ENCODE results near the gene TMC7. TPM values are rescaled to one million over a fixed set of nuclear protein-coding genes. Genes with fewer than 3 reads are reported as not detected.

Gene TMC7
- total RNA-seq, 2 experiments from 2014 or later = not detected

DNA sequence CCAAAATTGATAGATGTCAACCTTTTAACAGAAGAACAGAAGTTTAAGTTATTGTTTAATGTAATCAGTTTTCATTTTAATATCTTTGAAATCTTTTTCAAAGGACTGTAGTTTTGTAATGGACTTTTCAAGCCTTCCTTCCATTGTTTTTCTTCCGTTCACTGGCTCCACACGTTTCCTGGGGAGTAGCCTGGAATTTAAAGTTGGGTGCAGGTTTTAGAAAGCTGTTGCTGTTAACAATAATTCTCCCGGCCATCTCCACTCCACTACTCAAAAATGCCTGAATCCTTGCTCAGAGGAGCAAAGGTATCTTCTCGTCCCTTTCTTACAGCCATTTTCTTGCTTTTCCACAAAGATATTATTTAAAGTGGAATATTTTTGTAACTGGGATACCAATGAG is 79.0 kb downstream of the TMC7 start:
- CTCF ChIA-PET = interaction anchor here (1.2 kb wide), 1 partner anchor 500 kb away, joined by 3 read pairs; no protein-coding TSS in a partner anchor
- intact Hi-C loops (cut with micrococcal nuclease) = loop anchor here (10.0 kb wide), 1 partner anchor 1672 kb away; no protein-coding TSS in a partner anchor
- Mint-ChIP-seq H3K4me1 (ENCODE audit: low read depth) (peaks cover 6% of the 10 kb centered on the region), H3K36me3 (ENCODE audit: low read depth) (no peaks in the 10 kb centered on the region), H3K9me3 (no peaks in the 10 kb centered on the region), H3K4me3 (no peak overlapping the region), H3K27ac (no peak overlapping the region), H3K27me3 (ENCODE audit: low read depth) (no peaks in the 10 kb centered on the region)
- DNase-seq = no peak

DNA sequence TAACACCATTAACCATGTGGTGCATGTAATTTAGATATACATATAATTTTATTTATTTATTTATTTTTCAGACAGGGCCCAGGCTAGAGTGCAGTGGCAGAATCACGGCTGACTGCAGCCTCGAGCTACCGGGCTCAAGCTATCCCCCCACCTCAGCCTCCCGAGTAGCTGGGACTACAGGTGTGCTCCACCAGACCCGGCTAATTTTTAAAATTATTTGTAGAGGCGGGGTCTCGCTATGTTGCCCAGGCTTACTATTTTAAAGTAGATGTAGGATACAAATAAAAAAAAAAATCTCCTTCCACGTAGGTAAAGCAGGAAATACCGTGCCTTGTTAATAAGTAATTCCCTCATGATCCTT is 83.2 kb downstream of the TMC7 start:
- intact Hi-C loops (cut with micrococcal nuclease) = loop anchor here (1.0 to 10.0 kb wide), 7 partner anchors 141 to 1668 kb away; partner anchors contain the start of genes ARL6IP1, CCP110, IQCK and KNOP1
- Mint-ChIP-seq H3K27me3 (ENCODE audit: low read depth) (no peaks in the 10 kb centered on the region), H3K9me3 (no peaks in the 10 kb centered on the region), H3K4me3 (peak overlapping the region; percentile 89), H3K27ac (peak overlapping the region; percentile 92), H3K36me3 (ENCODE audit: low read depth) (peaks cover 2% of the 10 kb centered on the region), H3K4me1 (ENCODE audit: low read depth) (peaks cover 8% of the 10 kb centered on the region)
- DNase-seq = no peak
- CTCF ChIA-PET = interaction anchor here (1.8 kb wide), 1 partner anchor 19 kb away, joined by 9 read pairs; no protein-coding TSS in a partner anchor

DNA sequence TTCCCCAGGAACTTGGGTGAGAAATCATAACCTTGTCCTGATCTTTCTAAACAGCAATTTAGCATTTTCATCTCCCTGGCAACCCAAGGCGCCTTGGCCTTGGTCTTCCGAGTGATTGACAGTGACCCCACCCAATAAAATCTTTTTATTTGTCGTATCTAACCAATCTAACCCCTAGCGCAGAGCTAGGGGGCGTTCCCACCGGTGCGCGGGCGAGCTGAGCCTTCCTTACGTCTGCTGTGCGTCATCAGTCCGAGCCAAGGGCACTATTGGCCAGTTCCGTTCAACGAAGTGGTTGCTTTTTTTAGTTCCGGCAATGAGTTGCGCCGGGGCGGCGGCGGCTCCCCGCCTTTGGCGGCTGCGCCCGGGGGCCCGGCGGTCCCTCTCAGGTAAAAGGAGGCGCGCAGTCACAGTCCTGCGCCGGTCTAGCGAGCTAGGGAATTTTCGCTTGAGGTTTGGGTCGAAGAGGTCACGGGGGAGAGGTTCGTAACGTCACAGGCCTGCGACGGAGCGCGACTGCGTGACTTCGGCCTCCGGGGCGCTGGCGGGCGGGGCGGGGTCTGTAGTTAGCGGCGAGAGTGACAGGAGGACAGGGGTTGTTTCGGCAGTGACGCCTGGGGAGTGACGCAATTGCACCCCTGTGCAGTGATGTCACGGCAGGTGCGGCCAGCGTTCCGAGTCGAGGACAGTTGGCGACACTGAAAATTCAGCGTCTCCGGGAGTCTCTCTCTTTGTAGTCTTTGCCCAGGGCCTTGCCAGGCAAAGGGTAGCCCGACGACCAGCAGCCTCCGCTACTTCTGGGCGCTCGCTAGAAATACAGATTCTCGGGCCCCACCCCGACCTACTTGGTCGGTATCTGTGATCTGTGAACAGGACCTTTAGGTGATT is 83.9 kb downstream of the TMC7 start, which contains the start of gene COQ7:
TSS of gene COQ7 (plus strand) at position 266 of the 888 bp plus-strand sequence. CDS start at position 317, 51 bp downstream.
- peaks cover 2% of the 10 kb centered on the region for H3K36me3 Mint-ChIP-seq (ENCODE audit: low read depth)
- intact Hi-C loops (cut with micrococcal nuclease) = loop anchor here (1.0 to 10.0 kb wide), 7 partner anchors 141 to 1667 kb away; partner anchors contain the start of genes ARL6IP1, CCP110, IQCK and KNOP1
- CTCF ChIA-PET = interaction anchor here (1.8 kb wide), 1 partner anchor 18 kb away, joined by 9 read pairs; no protein-coding TSS in a partner anchor
- peak within 1 kb of the TSS; percentile 92 for H3K27ac Mint-ChIP-seq
- no peaks in the 10 kb centered on the region for H3K9me3 Mint-ChIP-seq
- peak; percentile 99 for DNase-seq
- H3K4me1 Mint-ChIP-seq (ENCODE audit: low read depth) = peaks cover 8% of the 10 kb centered on the region
- H3K4me3 Mint-ChIP-seq = peak within 1 kb of the TSS; percentile 89
- no peaks in the 10 kb centered on the region for H3K27me3 Mint-ChIP-seq (ENCODE audit: low read depth)

DNA sequence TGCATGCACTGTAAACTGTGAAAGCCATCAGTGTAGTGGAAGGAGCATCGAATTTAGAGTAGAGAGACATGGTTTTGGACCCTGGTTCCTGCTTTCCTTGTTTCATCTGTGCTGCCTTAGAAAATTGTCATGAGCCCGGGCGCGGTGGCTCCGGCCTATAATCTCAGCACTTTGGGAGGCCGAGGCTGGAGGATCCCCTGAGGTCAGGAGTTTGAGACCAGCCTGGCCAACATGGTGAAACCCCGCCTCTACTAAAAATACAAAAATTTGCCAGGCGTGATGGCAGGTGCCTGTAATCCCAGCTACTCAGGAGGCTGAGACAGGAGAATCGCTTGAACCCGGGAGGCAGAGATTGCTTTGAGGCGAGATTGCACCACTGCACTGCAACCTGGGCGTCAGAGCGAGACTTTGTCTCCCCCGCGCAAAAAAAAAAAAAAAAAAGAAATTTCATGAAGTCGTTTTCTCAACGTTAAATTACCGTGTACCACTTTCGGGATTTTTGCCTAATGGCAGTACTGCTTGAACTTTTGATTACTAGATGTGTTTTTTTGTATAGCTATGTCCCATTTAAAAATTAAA is 84.6 kb downstream of the TMC7 start:
- peak overlapping the region; percentile 89 for H3K4me3 Mint-ChIP-seq
- peak overlapping the region; percentile 92 for H3K27ac Mint-ChIP-seq
- CTCF ChIA-PET = interaction anchor here (0.6 to 1.8 kb wide), 4 partner anchors 9 to 266 kb away, joined by 3 to 9 read pairs (median 4); no protein-coding TSS in a partner anchor
- H3K27me3 Mint-ChIP-seq (ENCODE audit: low read depth) = no peaks in the 10 kb centered on the region
- peaks cover 2% of the 10 kb centered on the region for H3K36me3 Mint-ChIP-seq (ENCODE audit: low read depth)
- H3K4me1 Mint-ChIP-seq (ENCODE audit: low read depth) = peaks cover 8% of the 10 kb centered on the region
- no peaks in the 10 kb centered on the region for H3K9me3 Mint-ChIP-seq
- intact Hi-C loops (cut with micrococcal nuclease) = loop anchor here (10.0 kb wide), 1 partner anchor 1666 kb away; no protein-coding TSS in a partner anchor
- no peak for DNase-seq

DNA sequence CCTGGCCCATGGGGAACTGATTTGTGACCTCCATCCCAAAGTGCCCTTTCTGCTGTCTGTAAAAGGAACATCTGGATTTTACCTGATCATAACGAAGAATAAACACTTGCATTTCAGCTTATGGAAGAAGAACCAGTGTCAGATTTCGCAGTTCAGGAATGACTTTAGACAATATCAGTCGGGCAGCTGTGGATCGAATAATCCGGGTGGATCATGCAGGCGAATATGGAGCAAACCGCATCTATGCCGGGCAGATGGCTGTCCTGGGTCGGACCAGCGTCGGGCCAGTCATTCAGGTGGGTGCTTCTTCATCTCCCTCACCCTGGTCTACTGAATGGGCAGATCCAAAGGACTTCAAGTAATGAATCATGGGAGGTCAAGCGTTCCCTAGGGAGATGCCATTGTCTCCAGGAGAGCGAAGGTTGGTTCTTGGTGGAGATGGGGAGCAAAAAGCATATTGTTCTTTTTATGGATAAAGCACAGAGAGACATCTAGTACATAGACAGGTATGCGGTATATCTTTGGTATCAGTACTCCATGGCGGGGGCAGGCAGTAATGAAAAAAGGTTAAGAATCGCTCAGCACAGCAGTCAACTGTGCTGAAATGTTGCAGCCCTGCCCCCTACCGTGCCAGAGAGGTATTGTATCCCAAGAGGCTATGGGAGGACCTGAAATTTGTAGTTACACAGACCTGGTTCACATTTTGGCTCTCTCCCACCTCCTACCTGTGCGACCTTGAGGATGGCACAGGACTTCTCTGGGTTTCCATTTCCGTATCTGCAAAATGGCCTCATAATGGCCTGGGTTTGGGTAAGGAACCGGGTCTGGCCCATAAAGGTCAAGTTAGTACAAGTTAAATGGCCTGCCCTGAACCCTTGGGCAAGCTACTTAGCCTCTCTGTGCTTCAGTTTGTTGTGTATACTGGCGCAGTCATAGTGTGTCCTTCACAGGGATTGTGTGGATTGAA is 88.4 kb downstream of the TMC7 start:
- peak; percentile 74 for DNase-seq
- H3K4me3 Mint-ChIP-seq = no peak overlapping the region
- CTCF ChIA-PET = interaction anchor here (0.8 to 2.1 kb wide), 3 partner anchors 13 to 89 kb away, joined by 3 to 14 read pairs (median 4); no protein-coding TSS in a partner anchor
- peaks cover 5% of the 10 kb centered on the region for H3K4me1 Mint-ChIP-seq (ENCODE audit: low read depth)
- H3K27me3 Mint-ChIP-seq (ENCODE audit: low read depth) = no peaks in the 10 kb centered on the region
- intact Hi-C loops (cut with micrococcal nuclease) = loop anchor here (1.0 kb wide), 1 partner anchor 89 kb away; the partner anchor contains the start of gene TMC7
- H3K9me3 Mint-ChIP-seq = no peaks in the 10 kb centered on the region
- peaks cover 10% of the 10 kb centered on the region for H3K36me3 Mint-ChIP-seq (ENCODE audit: low read depth)
- no peak overlapping the region for H3K27ac Mint-ChIP-seq

DNA sequence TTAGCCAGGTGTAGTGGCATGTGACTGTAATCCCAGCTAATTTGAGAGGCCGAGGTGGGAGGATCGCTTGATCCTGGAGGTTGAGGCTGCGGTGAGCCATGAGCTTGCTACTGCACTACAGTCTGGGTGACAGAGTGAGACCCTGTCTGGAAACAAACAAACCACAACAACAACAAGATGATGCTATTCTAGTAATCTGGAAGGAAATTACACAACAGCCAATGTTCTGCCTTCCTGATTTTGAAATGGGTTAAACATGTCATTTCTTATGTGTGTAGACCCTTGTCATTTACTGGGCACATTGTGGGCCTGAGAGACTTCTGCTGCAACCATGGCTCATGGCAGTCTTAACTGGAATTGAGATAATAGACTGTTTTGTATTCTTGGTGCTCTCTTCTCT is 89.6 kb downstream of the TMC7 start:
- Mint-ChIP-seq H3K4me1 (ENCODE audit: low read depth) (peaks cover 2% of the 10 kb centered on the region), H3K27me3 (ENCODE audit: low read depth) (no peaks in the 10 kb centered on the region), H3K27ac (no peak overlapping the region), H3K4me3 (no peak overlapping the region), H3K9me3 (no peaks in the 10 kb centered on the region), H3K36me3 (ENCODE audit: low read depth) (peaks cover 13% of the 10 kb centered on the region)
- intact Hi-C loops (cut with micrococcal nuclease) = no loop called here
- no peak for DNase-seq
- CTCF ChIA-PET = interaction anchor here (0.8 to 2.1 kb wide), 3 partner anchors 13 to 90 kb away, joined by 3 to 14 read pairs (median 4); no protein-coding TSS in a partner anchor

DNA sequence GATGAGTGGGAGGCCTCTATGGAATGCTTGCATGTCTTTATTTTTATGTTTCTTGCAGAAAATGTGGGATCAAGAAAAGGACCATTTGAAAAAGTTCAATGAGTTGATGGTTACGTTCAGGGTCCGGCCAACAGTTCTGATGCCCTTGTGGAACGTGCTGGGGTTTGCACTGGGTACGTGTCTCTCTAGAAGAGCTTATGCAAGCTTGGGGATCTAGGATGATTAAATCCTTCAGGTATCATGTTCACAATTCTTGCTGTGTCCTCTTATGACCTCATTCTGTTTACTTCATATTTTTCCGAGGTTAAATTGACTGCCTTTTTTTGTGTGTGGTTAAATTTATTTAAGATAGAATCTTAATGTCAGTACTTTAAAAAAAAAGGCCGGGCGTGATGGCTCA is 90.1 kb downstream of the TMC7 start:
- DNase-seq = no peak
- no peak overlapping the region for H3K4me3 Mint-ChIP-seq
- intact Hi-C loops (cut with micrococcal nuclease) = no loop called here
- H3K4me1 Mint-ChIP-seq (ENCODE audit: low read depth) = peaks cover under 1% of the 10 kb centered on the region
- H3K27ac Mint-ChIP-seq = no peak overlapping the region
- H3K27me3 Mint-ChIP-seq (ENCODE audit: low read depth) = no peaks in the 10 kb centered on the region
- H3K9me3 Mint-ChIP-seq = no peaks in the 10 kb centered on the region
- H3K36me3 Mint-ChIP-seq (ENCODE audit: low read depth) = peaks cover 17% of the 10 kb centered on the region
- CTCF ChIA-PET = interaction anchor here (1.2 kb wide), 1 partner anchor 12 kb away, joined by 10 read pairs; no protein-coding TSS in a partner anchor

DNA sequence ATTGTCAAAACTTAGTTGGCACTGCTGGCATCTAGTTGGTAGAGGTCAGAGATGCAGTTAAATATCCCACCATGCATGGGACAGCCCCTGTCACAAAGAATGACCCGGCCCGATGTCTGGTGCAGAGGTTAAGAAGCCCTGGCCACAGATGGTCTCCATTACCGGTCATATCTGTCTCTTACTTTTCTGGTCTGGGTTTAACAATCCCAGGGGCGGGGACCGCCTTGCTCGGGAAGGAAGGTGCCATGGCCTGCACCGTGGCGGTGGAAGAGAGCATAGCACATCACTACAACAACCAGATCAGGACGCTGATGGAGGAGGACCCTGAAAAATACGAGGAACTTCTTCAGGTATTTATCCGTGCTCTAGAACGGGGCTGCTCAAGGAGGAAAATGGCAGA is 91.8 kb downstream of the TMC7 start:
- H3K36me3 Mint-ChIP-seq (ENCODE audit: low read depth) = peaks cover 26% of the 10 kb centered on the region
- H3K4me1 Mint-ChIP-seq (ENCODE audit: low read depth) = no peaks in the 10 kb centered on the region
- CTCF ChIA-PET = interaction anchor here (1.4 kb wide), 1 partner anchor 10 kb away, joined by 3 read pairs; no protein-coding TSS in a partner anchor
- intact Hi-C loops (cut with micrococcal nuclease) = no loop called here
- no peak overlapping the region for H3K4me3 Mint-ChIP-seq
- H3K27me3 Mint-ChIP-seq (ENCODE audit: low read depth) = no peaks in the 10 kb centered on the region
- no peak for DNase-seq
- no peak overlapping the region for H3K27ac Mint-ChIP-seq
- no peaks in the 10 kb centered on the region for H3K9me3 Mint-ChIP-seq

DNA sequence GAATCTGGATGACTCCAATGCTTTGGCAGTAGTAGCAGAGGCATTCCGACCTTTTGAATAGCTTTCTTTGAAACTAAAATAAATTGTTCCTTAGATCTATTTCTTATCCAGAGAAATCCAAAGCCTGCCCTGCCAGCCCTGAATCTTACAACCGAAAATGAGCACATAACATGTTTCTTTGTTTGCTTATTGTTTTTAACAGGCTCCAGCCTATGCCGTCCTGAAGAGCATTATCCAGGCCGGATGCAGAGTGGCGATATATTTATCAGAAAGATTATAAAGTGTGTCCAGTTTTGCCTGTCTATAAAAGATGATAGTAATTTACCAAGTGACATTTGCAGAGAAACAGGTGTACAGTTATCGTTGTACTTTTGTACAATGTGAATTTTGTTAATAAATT is 94.1 kb downstream of the TMC7 start:
- no peak overlapping the region for H3K4me3 Mint-ChIP-seq
- intact Hi-C loops (cut with micrococcal nuclease) = no loop called here
- peaks cover 37% of the 10 kb centered on the region for H3K36me3 Mint-ChIP-seq (ENCODE audit: low read depth)
- CTCF ChIA-PET = interaction anchor here (0.9 to 1.0 kb wide), 2 partner anchors 8 to 9 kb away, joined by 3 read pairs; no protein-coding TSS in a partner anchor
- no peak for DNase-seq
- no peaks in the 10 kb centered on the region for H3K27me3 Mint-ChIP-seq (ENCODE audit: low read depth)
- H3K27ac Mint-ChIP-seq = no peak overlapping the region
- no peaks in the 10 kb centered on the region for H3K4me1 Mint-ChIP-seq (ENCODE audit: low read depth)
- H3K9me3 Mint-ChIP-seq = no peaks in the 10 kb centered on the region

DNA sequence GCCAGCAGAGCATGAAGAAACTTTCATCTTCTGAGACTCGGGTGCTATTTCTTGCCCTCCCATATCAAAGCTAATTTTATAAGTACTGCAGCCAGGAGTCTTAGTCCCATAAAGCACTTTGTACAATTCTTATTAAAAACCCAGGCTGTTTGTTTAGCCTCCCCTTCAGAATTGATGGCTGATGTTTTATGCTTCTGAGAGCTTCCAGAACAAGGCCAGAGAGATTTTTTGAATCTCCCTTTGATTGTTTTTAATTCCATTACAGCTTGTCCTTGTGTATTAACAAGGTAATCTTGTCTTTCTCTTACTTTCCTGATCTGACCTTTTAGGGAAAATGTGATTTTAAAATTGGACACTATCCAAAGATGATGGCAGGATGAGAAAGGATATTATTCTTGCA is 99.9 kb downstream of the TMC7 start:
- peaks cover 24% of the 10 kb centered on the region for H3K36me3 Mint-ChIP-seq (ENCODE audit: low read depth)
- intact Hi-C loops (cut with micrococcal nuclease) = no loop called here
- H3K4me1 Mint-ChIP-seq (ENCODE audit: low read depth) = no peaks in the 10 kb centered on the region
- peaks cover 8% of the 10 kb centered on the region for H3K27me3 Mint-ChIP-seq (ENCODE audit: low read depth)
- no peak for DNase-seq
- no peak overlapping the region for H3K4me3 Mint-ChIP-seq
- CTCF ChIA-PET = no interaction called here
- H3K27ac Mint-ChIP-seq = no peak overlapping the region
- no peaks in the 10 kb centered on the region for H3K9me3 Mint-ChIP-seq

DNA sequence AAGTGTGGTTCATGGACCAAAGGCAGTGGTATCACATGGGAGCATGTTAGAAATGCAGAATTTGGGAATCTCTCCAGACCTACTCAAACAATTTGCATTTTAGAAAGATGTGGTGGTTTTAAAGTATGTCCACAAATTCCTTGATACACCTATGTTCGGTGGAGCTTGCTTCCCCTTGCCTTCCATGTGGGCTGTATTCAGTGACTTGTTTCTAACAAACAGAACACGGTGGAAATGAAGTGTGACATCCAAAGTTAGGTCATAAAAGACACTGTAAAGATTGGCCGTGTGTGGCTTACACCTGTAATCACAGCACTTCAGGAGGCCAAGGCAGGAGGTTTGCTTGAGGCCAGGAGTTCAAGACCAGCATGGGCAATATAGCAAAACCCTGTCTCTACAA is 100.4 kb downstream of the TMC7 start:
- Mint-ChIP-seq H3K27me3 (ENCODE audit: low read depth) (peaks cover 8% of the 10 kb centered on the region), H3K27ac (no peak overlapping the region), H3K9me3 (no peaks in the 10 kb centered on the region), H3K36me3 (ENCODE audit: low read depth) (peaks cover 20% of the 10 kb centered on the region), H3K4me3 (no peak overlapping the region), H3K4me1 (ENCODE audit: low read depth) (no peaks in the 10 kb centered on the region)
- no peak for DNase-seq
- CTCF ChIA-PET = interaction anchor here (0.6 to 0.9 kb wide), 2 partner anchors 15 to 404 kb away, joined by 4 to 5 read pairs; no protein-coding TSS in a partner anchor
- intact Hi-C loops (cut with micrococcal nuclease) = no loop called here
